Gastrocnemius medialis (tissue), 4 donors: ENCODE measurements around the gene SMC3. TPM values are rescaled to one million over a fixed set of nuclear protein-coding genes. Genes with fewer than 3 reads are reported as not detected.

Source experiments
- ATAC-seq, 2 donors: fragments of 150-250 bp; one replicate each; pipeline ENCODE4 v1.9.1; 2016
- DNase-seq, 2 donors: peaks; one replicate each; pipeline ENCODE4 v3.0.0-alpha.2; 2019
- H3K27ac ChIP-seq, 4 donors: fragments of 200-600 bp; sonication (generic); 1 replicate in 1 of 4; 2 replicates in 3 of 4; pipeline ENCODE4 v1.5.1; 2016 to 2018; ENCODE audit warnings: mild to moderate bottlenecking in 2 of 4, moderate library complexity in 1 of 4
- H3K27me3 ChIP-seq, 3 donors: fragments of 200-600 bp; sonication (generic) in 2 of 3; 1 replicate in 1 of 3; 2 replicates in 2 of 3; pipeline versions ENCODE4 v1.5.1 to v1.6.0; 2016 to 2019; ENCODE audit warnings: mild to moderate bottlenecking in 1 of 3, moderate library complexity in 1 of 3
- H3K36me3 ChIP-seq, 2 donors: fragments of 200-600 bp; sonication (generic) in 1 of 2; one replicate each; pipeline ENCODE4 v1.5.1; 2017 to 2018
- H3K4me1 ChIP-seq, 2 donors: fragments of 200-600 bp; sonication (generic) in 1 of 2; one replicate each; pipeline ENCODE4 v1.5.1; 2016 to 2017; ENCODE audit warnings: mild to moderate bottlenecking in 2 of 2
- H3K4me3 ChIP-seq, 4 donors: fragments of 200-600 bp; sonication (generic) in 3 of 4; 1 replicate in 1 of 4; 2 replicates in 3 of 4; pipeline ENCODE4 v1.5.1; 2016 to 2019; ENCODE audit warnings: mild to moderate bottlenecking in 2 of 4
- H3K9me3 ChIP-seq, 3 donors: fragments of 200-600 bp; sonication (generic) in 2 of 3; 1 replicate in 1 of 3; 2 replicates in 2 of 3; pipeline ENCODE4 v1.5.1; 2016 to 2019
- CTCF ChIP-seq, 5 experiments: fragments of 450-650 bp in 3 of 5; fragments of 200-600 bp in 2 of 5; sonication (generic) in 2 of 5; IDR thresholded peaks in 4 of 5; conservative IDR thresholded peaks in 1 of 5; 1 replicate in 4 of 5; 2 replicates in 1 of 5; pipeline ENCODE4 v1.5.1; 2016 to 2019; ENCODE audit warnings: antibody characterized with exemption in 5 of 5, mild to moderate bottlenecking in 3 of 5, moderate library complexity in 3 of 5
- POLR2A ChIP-seq, 2 donors: fragments of 450-650 bp; IDR thresholded peaks; one replicate each; pipeline ENCODE4 v1.6.1; 2017; ENCODE audit warnings: antibody characterized with exemption in 2 of 2, mild to moderate bottlenecking in 2 of 2, moderate library complexity in 2 of 2
- in situ Hi-C, 4 donors: fragments of 200-750 bp; cut with MboI; loops; one replicate each; pipeline versions ENCODE4 v1.15.0 to v1.8.0; 2017; ENCODE audit warnings: low sequenced_read_pairs in 4 of 4
- intact Hi-C: fragments of 100-400 bp; cut with DNase I; formaldehyde crosslinking; loops from one replicate; pipeline ENCODE4 v1.15.1; 2023; ENCODE audit warnings: low total_unique reads
- total RNA-seq, 4 donors: library from RNA; depleted of rRNA; stranded (reverse); fragments of >200 nt; gene quantifications; one replicate each; pipeline versions ENCODE4 v1.1.0 to v1.2.3, GENCODE V29; 2016

The SMC3 gene
- total RNA-seq, 4 donors from 2014 or later: 19.5 to 25.9 (median 21.9) TPM

GRCh38 chr10:110569122-110569521 lies 1.6 kb downstream of the SMC3 start:
- Histone ChIP-seq H3K27me3 (no peaks in the 10 kb centered on the region), H3K9me3 (no peaks in the 10 kb centered on the region), H3K4me3 (peak overlapping the region in 2 of 4 donors; percentile 87 to 100), H3K4me1 (peaks cover 43 to 47% of the 10 kb centered on the region in 2 donors), H3K36me3 (no peaks in the 10 kb centered on the region), H3K27ac (no peak overlapping the region)
- in situ Hi-C loops: loop anchor here in 1 of 4 donors (25.0 kb wide), 1 partner anchor 682 kb away; no protein-coding TSS in a partner anchor
- ATAC-seq: no peak
- no peak for DNase-seq
- intact Hi-C loops: loop anchor here (2.0 kb wide), 1 partner anchor 360 kb away; no protein-coding TSS in a partner anchor
- TF ChIP-seq POLR2A (IDR thresholded peaks at IDR 0.05) (no peak), CTCF (IDR thresholded peaks at IDR 0.05 in 4 of 5, conservative IDR thresholded peaks at IDR 0.05 in 1 of 5) (no peak)

- no peaks in the 10 kb centered on the region for H3K36me3 ChIP-seq
- in situ Hi-C loops (loop anchor here in 1 of 4 donors (25.0 kb wide), 1 partner anchor 682 kb away; no protein-coding TSS in a partner anchor), intact Hi-C loops (loop anchor here (2.0 kb wide), 1 partner anchor 361 kb away; no protein-coding TSS in a partner anchor)
- no peak overlapping the region for H3K27ac ChIP-seq
- H3K4me1 ChIP-seq: peaks cover 43 to 47% of the 10 kb centered on the region in 2 donors
- ATAC-seq (no peak), DNase-seq (no peak)
- TF ChIP-seq POLR2A (IDR thresholded peaks at IDR 0.05): no peak
- no peak for TF ChIP-seq CTCF (IDR thresholded peaks at IDR 0.05 in 4 of 5, conservative IDR thresholded peaks at IDR 0.05 in 1 of 5)
- no peak overlapping the region for H3K4me3 ChIP-seq
- no peaks in the 10 kb centered on the region for H3K27me3 ChIP-seq
- no peaks in the 10 kb centered on the region for H3K9me3 ChIP-seq
Measured at GRCh38 chr10:110569736-110570135, 2.2 kb downstream of the SMC3 start.

- DNase-seq (no peak), ATAC-seq (no peak)
- H3K4me3 ChIP-seq: no peak overlapping the region
- no peak overlapping the region for H3K27ac ChIP-seq
- peaks cover 43 to 47% of the 10 kb centered on the region in 2 donors for H3K4me1 ChIP-seq
- in situ Hi-C loops (loop anchor here in 1 of 4 donors (25.0 kb wide), 1 partner anchor 684 kb away; no protein-coding TSS in a partner anchor), intact Hi-C loops (no loop called here)
- no peaks in the 10 kb centered on the region for H3K9me3 ChIP-seq
- TF ChIP-seq CTCF (IDR thresholded peaks at IDR 0.05 in 4 of 5, conservative IDR thresholded peaks at IDR 0.05 in 1 of 5) (no peak), POLR2A (IDR thresholded peaks at IDR 0.05) (no peak)
- no peaks in the 10 kb centered on the region for H3K36me3 ChIP-seq
- no peaks in the 10 kb centered on the region for H3K27me3 ChIP-seq
Measured at GRCh38 chr10:110571093-110571743, 3.7 kb downstream of the SMC3 start.

- ATAC-seq (no peak), DNase-seq (no peak)
- Histone ChIP-seq H3K36me3 (peaks cover 0 to 9% of the 10 kb centered on the region in 2 donors), H3K27me3 (no peaks in the 10 kb centered on the region), H3K27ac (no peak overlapping the region), H3K9me3 (no peaks in the 10 kb centered on the region), H3K4me3 (no peak overlapping the region), H3K4me1 (peaks cover 39 to 40% of the 10 kb centered on the region in 2 donors)
- TF ChIP-seq POLR2A (IDR thresholded peaks at IDR 0.05): no peak
- no peak for TF ChIP-seq CTCF (IDR thresholded peaks at IDR 0.05 in 4 of 5, conservative IDR thresholded peaks at IDR 0.05 in 1 of 5)
- intact Hi-C loops: no loop called here
- in situ Hi-C loops: loop anchor here in 1 of 4 donors (25.0 kb wide), 1 partner anchor 686 kb away; no protein-coding TSS in a partner anchor
Measured at GRCh38 chr10:110572862-110573261, 5.4 kb downstream of the SMC3 start.
